Panc1 (cell line): Measurements from ENCODE around the gene MIPOL1. TPM values are rescaled to one million over a fixed set of nuclear protein-coding genes. Genes with fewer than 3 reads are reported as not detected.

Experiments used
- ATAC-seq: fragments of 200-7000 bp; cut with Tn5 transposase; 2 replicates; pipeline ENCODE4 v1.9.1; 2020; ENCODE audit warnings: mild to moderate bottlenecking, moderate library complexity
- BruUV-seq: library from RNA; stranded (reverse); fragments of 400-500 nt; replicated peaks from 2 replicates; lab custom pipeline; 2021; lab: Mats Ljungman, UMichigan
- CTCF ChIA-PET: fragments of 300-600 bp; sonication (Branson Sonifier 250); formaldehyde crosslinking; loops from one replicate; lab custom pipeline; 2022; ENCODE audit warnings: antibody characterized with exemption; lab: Charles Lee
- POLR2A ChIA-PET: fragments of 300-600 bp; sonication (Branson Sonifier 250); formaldehyde crosslinking; loops from one replicate; lab custom pipeline; 2022; ENCODE audit warnings: antibody characterized with exemption; lab: Charles Lee
- DNase-seq: peaks from one replicate; pipeline ENCODE4 v3.0.0-alpha.2; 2010; ENCODE audit warnings: low read depth, low spot score
- H3K27ac ChIP-seq: 2 replicates; pipeline ENCODE4 v1.5.1; 2011; ENCODE audit warnings: mild to moderate bottlenecking, low read length, inconsistent platforms
- H3K27me3 ChIP-seq: fragments of 200-500 bp; sonication (Bioruptor generic); 2 replicates; pipeline ENCODE4 v1.6.0; 2014; ENCODE audit warnings: low read length, inconsistent platforms; ENCODE audit not compliant: control insufficient read depth, insufficient read depth
- H3K36me3 ChIP-seq: fragments of 200-500 bp; sonication (Bioruptor generic); 2 replicates; pipeline ENCODE4 v1.5.1; 2014; ENCODE audit warnings: inconsistent platforms, mild to moderate bottlenecking, low read length, moderate library complexity; ENCODE audit not compliant: control insufficient read depth, insufficient read depth
- H3K4me1 ChIP-seq: 2 replicates; pipeline ENCODE4 v1.5.1; 2011; ENCODE audit warnings: inconsistent platforms, mild to moderate bottlenecking, low read length, moderate library complexity; ENCODE audit not compliant: control insufficient read depth, insufficient read depth
- H3K4me3 ChIP-seq, 2 experiments: 2 replicates each; pipeline ENCODE4 v1.5.1; 2011 to 2012; ENCODE audit warnings: low read depth in 2 of 2, low read length in 2 of 2, mild to moderate bottlenecking in 2 of 2, inconsistent platforms in 1 of 2, moderate library complexity in 1 of 2
- H3K9me3 ChIP-seq: fragments of 200-500 bp; sonication (Bioruptor generic); 2 replicates; pipeline ENCODE4 v1.5.1; 2014; ENCODE audit warnings: low read depth, mild to moderate bottlenecking, inconsistent platforms, low read length, moderate library complexity; ENCODE audit not compliant: control insufficient read depth, insufficient read depth
- CTCF ChIP-seq: fragments of 450-650 bp; IDR thresholded peaks from 2 replicates; pipeline ENCODE4 v1.5.1; 2017; ENCODE audit warnings: mild to moderate bottlenecking
- POLR2AphosphoS5 ChIP-seq: IDR thresholded peaks from 2 replicates; pipeline ENCODE4 v1.6.1; 2012; ENCODE audit warnings: mild to moderate bottlenecking, low read depth, low read length, moderate library complexity
- SIN3A ChIP-seq: IDR thresholded peaks from 2 replicates; pipeline ENCODE4 v1.6.1; 2012; ENCODE audit warnings: low read depth, mild to moderate bottlenecking, low read length, moderate library complexity, borderline replicate concordance; ENCODE audit not compliant: insufficient read depth
- TCF7L2 ChIP-seq: IDR thresholded peaks from 2 replicates; pipeline ENCODE4 v1.6.1; 2011; ENCODE audit warnings: mild to moderate bottlenecking, low read depth, low read length, inconsistent platforms
- in situ Hi-C: cut with HindIII; loops from 2 replicates; pipeline ENCODE4 v1.10.0; 2016; ENCODE audit warnings: low sequenced_read_pairs, low pct_unique_long_range_greater_than_20kb
- intact Hi-C: fragments of 100-400 bp; cut with micrococcal nuclease; formaldehyde crosslinking; loops from one replicate; pipeline ENCODE4 v1.10.0; 2022; ENCODE audit not compliant: unreplicated experiment
- total RNA-seq: library from RNA; stranded (reverse); gene quantifications from one replicate; pipeline ENCODE4 v1.2.1, GENCODE V29; 2021; ENCODE audit not compliant: unreplicated experiment
- TF ChIP-seq, protein P1 (sequence below), 2 experiments: IDR thresholded peaks; 2 replicates each; pipeline ENCODE4 v1.6.1; 2011 to 2012; ENCODE audit warnings: low read depth in 2 of 2, control low read depth in 1 of 2, low read length in 1 of 2, mild to moderate bottlenecking in 1 of 2, moderate library complexity in 1 of 2; ENCODE audit not compliant: insufficient read depth in 1 of 2

MIPOL1 gene
- total RNA-seq, 1 experiment from 2014 or later: 12.8 TPM

DNA sequence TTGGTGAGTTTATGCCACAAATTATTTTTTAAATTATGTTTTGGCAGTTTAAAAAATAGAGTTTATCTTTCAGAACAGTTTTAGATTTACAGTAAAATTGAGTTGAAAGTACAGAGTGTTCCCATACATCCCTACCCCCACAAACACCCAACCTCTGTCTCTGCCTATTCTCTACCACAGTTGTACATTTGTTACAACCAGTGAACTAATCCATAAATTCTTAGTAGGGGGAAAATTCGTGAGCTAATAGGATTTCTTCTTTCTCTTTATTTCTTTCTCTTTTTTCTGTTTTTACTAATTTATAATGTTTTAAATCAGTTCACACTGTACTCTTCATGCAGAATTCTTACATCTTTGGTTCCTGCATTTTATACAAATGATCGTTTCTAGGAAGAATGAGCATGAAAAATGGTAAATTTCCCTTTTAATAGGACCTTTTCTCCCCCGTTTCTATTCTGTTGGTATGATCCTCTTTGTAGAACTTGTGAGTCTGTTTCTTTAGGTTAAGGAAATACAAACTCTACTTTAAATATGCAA lies 56.7 kb downstream of the MIPOL1 start:
- Histone ChIP-seq H3K27me3 (no peaks in the 10 kb centered on the region), H3K36me3 (no peaks in the 10 kb centered on the region), H3K4me3 (no peak overlapping the region), H3K9me3 (no peaks in the 10 kb centered on the region), H3K4me1 (no peaks in the 10 kb centered on the region), H3K27ac (no peak overlapping the region)
- in situ Hi-C loops (no loop called here), intact Hi-C loops (no loop called here)
- TF ChIP-seq POLR2AphosphoS5: no peak
- TF ChIP-seq, protein P1, sequence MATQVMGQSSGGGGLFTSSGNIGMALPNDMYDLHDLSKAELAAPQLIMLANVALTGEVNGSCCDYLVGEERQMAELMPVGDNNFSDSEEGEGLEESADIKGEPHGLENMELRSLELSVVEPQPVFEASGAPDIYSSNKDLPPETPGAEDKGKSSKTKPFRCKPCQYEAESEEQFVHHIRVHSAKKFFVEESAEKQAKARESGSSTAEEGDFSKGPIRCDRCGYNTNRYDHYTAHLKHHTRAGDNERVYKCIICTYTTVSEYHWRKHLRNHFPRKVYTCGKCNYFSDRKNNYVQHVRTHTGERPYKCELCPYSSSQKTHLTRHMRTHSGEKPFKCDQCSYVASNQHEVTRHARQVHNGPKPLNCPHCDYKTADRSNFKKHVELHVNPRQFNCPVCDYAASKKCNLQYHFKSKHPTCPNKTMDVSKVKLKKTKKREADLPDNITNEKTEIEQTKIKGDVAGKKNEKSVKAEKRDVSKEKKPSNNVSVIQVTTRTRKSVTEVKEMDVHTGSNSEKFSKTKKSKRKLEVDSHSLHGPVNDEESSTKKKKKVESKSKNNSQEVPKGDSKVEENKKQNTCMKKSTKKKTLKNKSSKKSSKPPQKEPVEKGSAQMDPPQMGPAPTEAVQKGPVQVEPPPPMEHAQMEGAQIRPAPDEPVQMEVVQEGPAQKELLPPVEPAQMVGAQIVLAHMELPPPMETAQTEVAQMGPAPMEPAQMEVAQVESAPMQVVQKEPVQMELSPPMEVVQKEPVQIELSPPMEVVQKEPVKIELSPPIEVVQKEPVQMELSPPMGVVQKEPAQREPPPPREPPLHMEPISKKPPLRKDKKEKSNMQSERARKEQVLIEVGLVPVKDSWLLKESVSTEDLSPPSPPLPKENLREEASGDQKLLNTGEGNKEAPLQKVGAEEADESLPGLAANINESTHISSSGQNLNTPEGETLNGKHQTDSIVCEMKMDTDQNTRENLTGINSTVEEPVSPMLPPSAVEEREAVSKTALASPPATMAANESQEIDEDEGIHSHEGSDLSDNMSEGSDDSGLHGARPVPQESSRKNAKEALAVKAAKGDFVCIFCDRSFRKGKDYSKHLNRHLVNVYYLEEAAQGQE (IDR thresholded peaks at IDR 0.05; ENCODE audit: insufficient read depth in 1 of 2, low read depth in 2 of 2, low read length in 1 of 2): no peak
- TF ChIP-seq TCF7L2: no peak
- TF ChIP-seq CTCF: no peak
- TF ChIP-seq SIN3A: no peak
- no TSS peak for BruUV-seq
- DNase-seq (no peak), ATAC-seq (no peak)
- ChIA-PET CTCF (no interaction called here), POLR2A (no interaction called here)

- no TSS peak for BruUV-seq
- Histone ChIP-seq H3K36me3 (no peaks in the 10 kb centered on the region), H3K4me1 (no peaks in the 10 kb centered on the region), H3K27me3 (no peaks in the 10 kb centered on the region), H3K27ac (no peak overlapping the region), H3K4me3 (no peak overlapping the region), H3K9me3 (no peaks in the 10 kb centered on the region)
- ATAC-seq: no peak
- ChIA-PET CTCF (no interaction called here), POLR2A (no interaction called here)
- in situ Hi-C loops (no loop called here), intact Hi-C loops (no loop called here)
- no peak for DNase-seq
- TF ChIP-seq CTCF: no peak
- TF ChIP-seq, protein P1 (IDR thresholded peaks at IDR 0.05; ENCODE audit: insufficient read depth in 1 of 2, low read depth in 2 of 2, low read length in 1 of 2): no peak
- TF ChIP-seq POLR2AphosphoS5: no peak
- TF ChIP-seq TCF7L2: no peak
- no peak for TF ChIP-seq SIN3A
Observed at GRCh38 chr14:37257501-37258070, 59.8 kb downstream of the MIPOL1 start.
